LNCAP (cell line): ENCODE data around the gene MUC4.

Source experiments
- TF ChIP-seq, protein P1 (sequence below): fragments of 450-650 bp; IDR thresholded peaks from 2 replicates; pipeline ENCODE4 v1.5.1; 2017; ENCODE audit warnings: mild to moderate bottlenecking

Gene MUC4

DNA sequence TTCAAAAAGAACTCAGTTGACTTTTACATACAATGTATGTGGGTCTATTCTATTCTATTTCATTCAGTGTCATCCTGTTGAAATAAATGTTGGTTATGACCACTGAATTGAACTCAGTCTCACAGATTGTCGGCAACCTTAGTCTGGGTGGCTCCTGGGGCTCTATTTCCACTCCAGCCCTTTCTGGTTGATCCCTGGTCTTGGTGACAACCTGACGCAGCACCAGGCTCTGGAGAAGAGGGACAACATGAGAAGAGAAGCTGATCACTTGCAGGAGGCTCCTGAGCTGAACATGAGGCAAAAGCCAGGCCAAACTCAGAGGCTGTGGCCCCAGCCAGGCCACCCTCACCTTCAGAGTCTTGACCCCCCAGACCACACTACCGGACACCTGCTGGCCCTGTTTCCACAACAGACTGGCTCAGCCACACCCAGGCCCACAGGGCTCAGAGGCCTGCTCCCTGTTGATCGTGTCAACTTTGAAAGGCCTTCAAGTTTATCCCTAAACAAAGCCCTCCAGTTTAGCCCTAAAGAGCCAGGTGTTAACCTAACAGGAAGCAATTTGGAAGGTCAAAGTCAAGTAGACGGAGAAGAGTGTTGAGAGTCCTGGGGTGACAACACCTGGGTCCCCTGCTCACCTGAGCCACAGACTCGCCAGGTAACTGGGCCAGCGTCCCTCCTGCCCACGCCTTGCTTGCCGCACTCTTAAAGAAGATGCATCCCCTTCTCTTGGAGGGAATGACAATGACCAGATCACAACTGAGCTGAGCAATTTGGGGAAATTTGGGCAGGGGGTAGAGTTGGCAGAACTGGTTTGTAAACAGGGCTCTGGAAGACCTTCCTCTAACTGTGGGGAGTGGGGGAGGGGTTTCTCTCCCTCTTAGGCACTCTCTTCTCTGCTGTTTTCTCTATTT, 106.4 kb downstream of the MUC4 start:
- TF ChIP-seq, protein P1, sequence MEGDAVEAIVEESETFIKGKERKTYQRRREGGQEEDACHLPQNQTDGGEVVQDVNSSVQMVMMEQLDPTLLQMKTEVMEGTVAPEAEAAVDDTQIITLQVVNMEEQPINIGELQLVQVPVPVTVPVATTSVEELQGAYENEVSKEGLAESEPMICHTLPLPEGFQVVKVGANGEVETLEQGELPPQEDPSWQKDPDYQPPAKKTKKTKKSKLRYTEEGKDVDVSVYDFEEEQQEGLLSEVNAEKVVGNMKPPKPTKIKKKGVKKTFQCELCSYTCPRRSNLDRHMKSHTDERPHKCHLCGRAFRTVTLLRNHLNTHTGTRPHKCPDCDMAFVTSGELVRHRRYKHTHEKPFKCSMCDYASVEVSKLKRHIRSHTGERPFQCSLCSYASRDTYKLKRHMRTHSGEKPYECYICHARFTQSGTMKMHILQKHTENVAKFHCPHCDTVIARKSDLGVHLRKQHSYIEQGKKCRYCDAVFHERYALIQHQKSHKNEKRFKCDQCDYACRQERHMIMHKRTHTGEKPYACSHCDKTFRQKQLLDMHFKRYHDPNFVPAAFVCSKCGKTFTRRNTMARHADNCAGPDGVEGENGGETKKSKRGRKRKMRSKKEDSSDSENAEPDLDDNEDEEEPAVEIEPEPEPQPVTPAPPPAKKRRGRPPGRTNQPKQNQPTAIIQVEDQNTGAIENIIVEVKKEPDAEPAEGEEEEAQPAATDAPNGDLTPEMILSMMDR = no peak

DNA sequence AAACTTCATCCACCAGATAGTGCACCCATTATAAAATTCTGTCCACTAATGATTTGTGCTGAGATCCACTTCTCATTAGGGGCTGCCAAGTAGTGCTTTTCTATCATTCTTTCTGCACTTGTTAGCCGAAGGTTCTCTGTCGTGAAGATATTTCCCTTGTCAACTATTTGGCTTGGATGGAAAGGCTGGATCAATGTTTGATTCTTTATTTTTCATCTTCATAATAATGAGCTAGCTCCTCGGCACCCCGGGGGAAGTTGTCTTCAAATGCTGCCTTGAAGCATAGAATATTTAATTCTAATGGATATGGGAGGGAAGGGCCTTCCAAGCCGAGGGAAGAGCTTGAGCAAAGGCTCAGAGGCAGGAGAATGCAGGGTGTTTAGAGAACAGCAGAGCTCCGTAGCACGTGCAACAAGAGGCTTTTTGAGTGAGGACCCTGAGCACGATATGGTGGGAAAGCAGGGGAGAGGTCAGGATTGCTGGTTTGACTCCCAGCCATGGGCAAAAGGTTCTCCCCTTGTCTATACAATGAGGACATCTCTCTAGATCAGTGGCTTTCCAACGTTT, 107.2 kb downstream of the MUC4 start:
- TF ChIP-seq, protein P1 = no peak

DNA sequence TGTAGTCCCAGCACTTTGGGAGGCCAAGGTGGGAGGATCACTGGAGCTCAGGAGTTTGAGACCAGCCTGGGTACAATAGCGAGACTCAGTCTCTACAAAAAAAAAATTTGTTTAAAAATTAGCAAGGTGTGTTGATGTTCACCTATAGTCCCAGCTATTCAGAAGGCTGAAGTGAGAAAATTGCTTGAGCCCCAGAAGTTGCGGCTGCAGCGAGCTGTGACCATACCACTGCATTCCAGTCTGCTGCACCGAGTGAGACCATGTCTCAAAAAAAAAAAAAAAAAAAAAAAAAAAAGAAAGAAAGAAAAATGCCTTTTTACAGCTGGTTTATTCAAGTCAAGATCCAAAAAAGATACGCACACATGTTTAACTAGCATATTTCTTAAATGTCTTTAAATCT, 108.0 kb downstream of the MUC4 start:
- TF ChIP-seq, protein P1 = no peak

DNA sequence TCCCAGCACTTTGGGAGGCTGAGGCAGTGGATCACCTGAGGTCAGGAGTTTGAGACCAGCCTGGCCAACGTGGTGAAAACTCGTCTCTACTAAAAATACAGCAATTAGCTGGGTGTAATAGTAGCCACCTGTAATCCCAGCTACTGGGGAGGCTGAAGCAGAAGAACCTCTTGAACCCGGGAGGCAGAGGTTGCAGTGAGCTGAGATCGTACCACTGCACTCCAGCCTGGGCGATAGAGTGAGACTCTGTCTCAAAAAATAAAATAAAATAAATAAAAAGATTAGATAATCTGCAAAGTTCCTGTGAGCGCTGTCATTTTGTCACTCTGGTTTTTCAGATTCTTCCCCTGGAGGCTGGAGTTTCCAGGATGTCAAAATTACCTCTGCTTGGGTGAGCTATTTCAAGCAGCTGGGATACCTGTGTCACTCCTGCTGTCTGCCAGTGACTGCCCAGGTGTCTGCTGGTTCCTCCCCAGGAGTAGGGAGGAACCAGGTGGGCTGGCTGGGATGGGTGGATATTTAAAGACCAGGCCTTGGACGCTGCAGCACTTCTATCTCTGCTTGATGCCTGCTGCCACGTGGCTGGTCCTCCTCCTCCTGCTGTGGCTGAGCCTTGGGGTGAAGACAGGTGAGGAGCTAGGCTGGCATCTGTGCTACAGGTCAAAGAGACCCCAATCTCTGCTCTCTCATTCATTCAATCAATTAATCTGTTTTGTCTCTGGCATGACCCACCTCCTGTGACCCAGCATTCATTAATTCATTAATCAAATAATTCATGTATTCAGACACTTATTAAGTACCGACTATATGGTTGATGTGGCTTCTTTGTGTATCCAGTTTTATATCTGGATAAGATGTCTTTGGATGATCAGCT, 110.5 kb downstream of the MUC4 start:
- TF ChIP-seq, protein P1 = no peak

DNA sequence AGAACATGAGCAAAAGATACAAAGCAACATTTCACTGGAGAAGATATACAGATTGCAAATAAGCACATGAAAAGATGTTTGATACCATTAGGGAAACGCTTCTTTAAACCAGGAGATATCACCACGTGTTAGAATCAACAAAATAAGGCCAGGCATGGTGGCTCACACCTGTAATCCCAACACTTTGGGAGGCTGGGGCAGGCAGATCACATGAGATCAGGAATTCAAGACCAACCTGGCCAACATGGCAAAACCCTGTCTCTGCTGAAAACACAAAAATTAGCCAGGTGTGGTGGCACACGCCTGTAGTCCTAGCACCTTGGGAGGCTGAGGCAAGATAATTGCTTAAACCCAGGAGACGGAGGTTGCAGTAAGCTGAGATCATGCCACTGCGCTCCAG, 111.4 kb downstream of the MUC4 start:
- TF ChIP-seq, protein P1 = no peak

DNA sequence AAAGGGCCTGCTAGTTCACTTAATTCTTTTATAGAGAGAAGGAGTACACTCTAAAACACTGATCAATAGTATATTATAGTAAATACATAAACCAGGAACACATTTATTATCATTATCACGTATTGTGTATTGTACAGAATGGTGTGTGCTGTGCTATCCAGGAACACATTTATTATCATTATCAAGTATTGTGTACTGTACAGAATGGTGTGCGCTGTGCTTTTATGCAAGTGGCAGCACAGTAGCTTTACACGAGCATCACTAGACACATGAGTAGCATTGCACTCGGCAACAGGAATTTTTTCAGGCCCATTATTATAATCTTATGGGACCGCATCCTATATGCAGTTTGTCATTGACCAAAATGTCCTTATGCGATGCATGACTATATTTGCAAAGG, 111.9 kb downstream of the MUC4 start:
- TF ChIP-seq, protein P1 = no peak

GRCh38 chr3:195699388-195699771, 112.3 kb downstream of the MUC4 start:
- TF ChIP-seq, protein P1 = no peak
